NCI-H345 treated with DMSO at 0.1 percent for 48 hours (cell line): Measurements from ENCODE around the gene ADAP2.
"Not testable (repeated sequence)": the region's sequence is repeated elsewhere in the genome, so short reads cannot be mapped to it uniquely, and the experiment has no call there.

Experiments
- DNase-seq: peaks from one replicate; lab custom pipeline; 2025; ENCODE audit not compliant: unreplicated experiment; lab: John Stamatoyannopoulos, UW

Gene ADAP2

GRCh38 chr17:30929081-30929633, 7.4 kb downstream of the ADAP2 start:
- no peak for DNase-seq

DNA sequence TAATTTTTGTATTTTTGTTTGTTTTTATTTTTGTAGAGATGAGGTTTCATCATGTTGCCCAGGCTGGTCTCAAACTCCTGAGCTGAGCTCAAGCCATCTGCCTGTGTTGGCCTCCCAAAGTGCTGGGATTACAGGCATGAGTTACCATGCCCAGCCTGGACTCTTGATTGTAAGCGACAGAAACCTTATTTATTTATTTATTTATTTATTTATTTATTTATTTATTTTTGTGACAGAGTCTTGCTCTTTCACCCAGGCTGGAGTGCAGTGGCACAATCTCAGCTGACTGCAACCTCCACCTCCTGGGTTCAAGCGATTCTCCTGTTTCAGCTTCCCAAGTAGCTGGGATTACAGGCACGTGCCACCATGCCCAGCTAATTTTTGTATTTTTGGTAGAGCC, 8.1 kb downstream of the ADAP2 start:
- DNase-seq = not testable (repeated sequence)

DNA sequence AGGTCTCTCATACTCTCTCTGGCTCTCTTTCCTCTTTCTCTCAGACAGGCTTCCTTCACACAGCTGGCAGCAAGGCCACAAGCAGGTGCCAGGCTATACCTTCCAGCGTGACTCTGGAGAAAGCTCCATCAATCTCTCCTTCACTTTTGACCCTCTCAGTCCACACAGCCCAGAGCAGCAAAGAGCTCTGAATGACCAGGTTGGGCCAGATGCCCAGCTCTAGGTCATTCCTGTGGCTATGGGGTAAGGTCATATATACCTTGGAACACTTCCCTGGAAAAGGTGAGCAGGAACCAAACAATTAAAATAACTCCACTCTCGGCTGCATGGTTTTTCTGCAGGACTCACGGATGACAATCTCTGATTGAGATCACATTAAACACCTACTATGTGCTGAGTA, 8.8 kb downstream of the ADAP2 start:
- no peak for DNase-seq

GRCh38 chr17:30931582-30931981, 9.8 kb downstream of the ADAP2 start:
- not testable (repeated sequence) for DNase-seq

DNA sequence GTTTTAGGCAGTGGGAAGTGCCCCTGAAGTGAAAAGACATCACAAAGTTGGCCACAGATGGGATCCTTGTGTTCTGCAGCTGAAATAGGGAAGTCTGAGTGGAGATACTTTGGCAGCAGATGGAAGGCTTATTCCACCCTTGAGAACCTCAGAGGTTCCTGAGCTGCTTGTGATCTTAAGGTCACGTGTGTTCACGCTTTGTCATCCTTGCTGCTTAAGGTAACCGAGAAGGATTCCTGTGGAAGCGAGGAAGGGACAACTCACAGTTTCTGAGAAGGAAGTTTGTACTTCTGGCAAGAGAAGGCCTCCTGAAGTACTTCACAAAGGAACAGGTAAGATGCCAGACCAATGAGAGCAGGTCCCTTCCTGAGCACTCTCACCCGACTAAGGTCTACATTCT, 12.2 kb downstream of the ADAP2 start:
- DNase-seq = no peak

- DNase-seq = no peak
Measured at GRCh38 chr17:30939051-30939689, 17.4 kb downstream of the ADAP2 start.

DNA sequence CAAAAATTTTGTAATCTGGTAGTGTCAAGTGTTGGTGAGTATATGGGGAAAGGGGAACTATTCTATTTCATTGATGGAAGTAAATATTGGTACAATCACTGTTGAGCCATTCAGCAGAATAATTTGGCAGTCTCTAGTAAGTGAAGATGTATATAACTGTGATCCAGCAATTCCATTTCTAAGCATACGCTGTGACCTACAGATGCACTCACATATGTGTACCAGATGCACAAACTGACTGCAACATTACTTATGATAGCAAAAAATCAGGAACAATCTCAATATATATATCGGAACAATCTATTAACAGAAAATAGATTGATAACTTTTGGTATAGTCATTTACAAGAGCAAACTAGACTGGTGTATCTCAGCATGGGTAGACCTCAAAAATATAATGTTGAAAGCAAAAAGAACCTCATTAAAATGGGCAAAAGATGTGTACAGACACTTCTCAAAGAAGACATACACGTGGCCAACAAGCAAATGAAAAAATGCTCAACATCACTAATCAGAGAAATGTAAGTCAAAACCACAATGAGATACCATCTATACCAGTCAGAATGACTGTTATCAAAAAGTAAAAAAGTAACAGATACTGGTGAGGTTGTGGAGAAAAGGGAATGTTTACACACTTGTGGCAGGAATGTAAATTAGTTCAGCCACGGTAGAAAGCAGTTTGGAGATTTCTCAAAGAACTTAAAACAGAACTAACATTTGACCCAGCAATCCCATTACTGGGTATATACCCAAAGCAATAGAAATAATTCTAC, 20.7 kb downstream of the ADAP2 start:
- no peak for DNase-seq

- no peak for DNase-seq
Measured at GRCh38 chr17:30947796-30948195, 26.1 kb downstream of the ADAP2 start.

DNA sequence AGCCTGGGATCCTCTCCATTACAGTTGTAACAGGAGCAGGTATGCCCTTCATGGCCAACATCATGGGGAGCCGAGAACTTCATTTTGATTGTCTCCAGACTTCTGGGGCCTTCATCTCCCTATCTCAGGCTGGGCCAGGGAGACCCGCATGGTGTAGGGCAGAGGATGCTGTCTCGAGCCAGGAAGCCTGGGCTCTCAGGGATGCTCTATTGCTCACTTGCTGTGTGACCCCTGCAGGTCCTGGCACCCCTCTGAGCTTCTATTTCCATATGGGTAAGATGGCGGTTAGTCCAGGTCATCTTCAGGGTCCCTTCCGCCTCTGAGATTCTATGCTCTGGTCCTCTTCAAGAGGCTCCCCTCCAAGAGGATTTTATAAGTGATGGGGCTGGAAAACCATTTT, 28.4 kb downstream of the ADAP2 start:
- DNase-seq = no peak

DNA sequence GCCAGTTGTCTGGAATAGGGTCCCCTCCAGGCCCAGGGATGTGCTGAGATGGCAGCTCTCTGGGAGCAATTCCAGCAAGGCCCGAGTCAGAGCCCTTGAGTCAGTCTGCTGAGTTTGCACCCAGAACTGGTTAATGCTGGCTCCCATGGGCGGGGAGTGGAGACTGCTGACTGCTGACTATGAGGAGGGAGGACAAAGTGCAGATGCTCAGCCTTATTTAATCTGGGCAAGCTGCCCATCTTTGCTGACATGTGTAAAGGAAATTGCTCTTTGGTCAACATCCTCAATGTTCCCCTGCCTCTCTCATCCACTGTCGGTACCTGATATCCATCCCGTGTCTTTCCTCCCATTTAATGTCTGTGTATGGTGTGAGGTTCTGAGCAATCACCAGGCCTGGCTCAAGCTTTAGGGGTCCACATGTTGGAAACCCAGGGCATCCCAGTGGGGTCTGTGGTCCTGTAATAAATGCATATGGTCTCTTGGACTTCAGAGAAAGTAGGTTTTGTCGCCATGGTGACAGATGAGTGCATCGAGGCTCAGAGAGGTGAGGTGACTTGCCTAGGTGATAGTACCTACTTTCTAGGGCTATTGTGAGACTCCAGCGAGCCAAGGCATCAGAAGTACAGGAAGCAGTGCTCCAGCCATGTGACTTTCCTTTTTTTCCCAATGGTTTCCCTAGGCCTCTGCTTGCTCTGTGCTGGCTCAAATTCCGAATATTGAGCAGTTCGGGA, 29.1 kb downstream of the ADAP2 start:
- DNase-seq = peak; percentile 71

GRCh38 chr17:30952638-30953393, 31.1 kb downstream of the ADAP2 start:
- no peak for DNase-seq

- DNase-seq = no peak
Measured at GRCh38 chr17:30954046-30954830, 32.5 kb downstream of the ADAP2 start.

GRCh38 chr17:30956764-30957374, 35.1 kb downstream of the ADAP2 start:
- DNase-seq = no peak

GRCh38 chr17:30957741-30958140, 36.0 kb downstream of the ADAP2 start:
- no peak for DNase-seq

DNA sequence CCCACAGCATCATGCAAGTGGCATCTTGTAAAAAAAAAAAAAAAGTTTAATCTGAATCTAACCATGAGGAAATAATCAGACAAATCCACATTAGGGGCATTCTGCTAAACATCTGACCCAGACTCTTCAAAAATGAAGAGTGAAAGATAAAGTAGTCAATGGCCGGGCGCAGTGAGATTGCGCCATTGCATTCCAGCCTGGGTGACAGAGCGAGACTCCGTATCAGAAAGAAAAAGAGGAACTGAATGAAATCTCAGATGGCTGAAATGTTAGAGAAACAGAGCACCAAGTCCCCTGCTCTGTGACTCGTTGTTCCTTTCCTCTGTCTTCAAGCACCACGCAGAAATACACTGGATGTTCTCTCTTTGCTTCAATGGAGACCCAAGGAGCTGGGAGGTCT, 36.4 kb downstream of the ADAP2 start:
- no peak for DNase-seq

- DNase-seq = no peak
Measured at GRCh38 chr17:30961209-30962188, 39.8 kb downstream of the ADAP2 start.

DNA sequence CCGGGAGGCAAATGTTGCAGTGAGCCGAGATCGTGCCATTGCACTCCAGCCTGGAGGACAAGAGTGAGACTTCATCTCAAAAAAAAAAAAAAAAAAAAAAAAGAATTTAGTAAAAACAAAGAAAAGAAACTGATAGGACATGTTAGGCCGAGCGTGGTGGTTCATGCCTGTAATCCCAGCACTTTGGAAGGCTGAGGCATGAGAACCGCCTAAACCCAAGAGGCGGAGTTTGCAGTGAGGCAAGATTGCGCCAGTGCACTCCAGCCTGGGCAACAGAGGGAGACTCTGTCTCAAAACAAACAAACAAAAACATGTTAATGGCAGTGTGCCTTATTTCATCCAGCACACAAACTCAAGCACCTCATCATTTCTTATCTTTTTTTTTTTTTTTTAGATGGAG, 42.6 kb downstream of the ADAP2 start:
- not testable (repeated sequence) for DNase-seq

- no peak for DNase-seq
Measured at GRCh38 chr17:30964876-30965275, 43.1 kb downstream of the ADAP2 start.

DNA sequence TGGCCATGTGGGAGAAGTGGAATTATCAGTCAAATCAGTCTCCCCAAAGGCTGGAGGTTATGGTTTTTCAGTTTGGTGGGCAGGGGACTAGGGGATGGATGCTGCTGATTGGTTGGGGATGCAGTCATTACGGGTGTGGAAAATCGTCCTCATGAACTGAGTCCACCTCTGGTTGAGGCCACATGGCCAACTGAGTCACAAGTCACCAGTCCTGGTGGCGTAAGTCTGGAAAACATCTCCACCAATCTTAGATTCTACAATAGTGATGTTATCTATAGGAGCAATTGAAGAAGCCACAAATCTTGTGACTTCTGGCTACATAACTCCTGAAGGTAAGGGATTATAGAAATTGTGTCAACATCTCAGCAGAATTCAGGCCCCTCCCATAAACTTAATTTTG, 43.9 kb downstream of the ADAP2 start:
- no peak for DNase-seq
